ENCODE measurements around the gene PTH2. TPM values are rescaled to one million over a fixed set of nuclear protein-coding genes. Genes with fewer than 3 reads are reported as not detected.

The PTH2 gene
- total and polyA plus RNA-seq, 10 donors = not detected

DNA sequence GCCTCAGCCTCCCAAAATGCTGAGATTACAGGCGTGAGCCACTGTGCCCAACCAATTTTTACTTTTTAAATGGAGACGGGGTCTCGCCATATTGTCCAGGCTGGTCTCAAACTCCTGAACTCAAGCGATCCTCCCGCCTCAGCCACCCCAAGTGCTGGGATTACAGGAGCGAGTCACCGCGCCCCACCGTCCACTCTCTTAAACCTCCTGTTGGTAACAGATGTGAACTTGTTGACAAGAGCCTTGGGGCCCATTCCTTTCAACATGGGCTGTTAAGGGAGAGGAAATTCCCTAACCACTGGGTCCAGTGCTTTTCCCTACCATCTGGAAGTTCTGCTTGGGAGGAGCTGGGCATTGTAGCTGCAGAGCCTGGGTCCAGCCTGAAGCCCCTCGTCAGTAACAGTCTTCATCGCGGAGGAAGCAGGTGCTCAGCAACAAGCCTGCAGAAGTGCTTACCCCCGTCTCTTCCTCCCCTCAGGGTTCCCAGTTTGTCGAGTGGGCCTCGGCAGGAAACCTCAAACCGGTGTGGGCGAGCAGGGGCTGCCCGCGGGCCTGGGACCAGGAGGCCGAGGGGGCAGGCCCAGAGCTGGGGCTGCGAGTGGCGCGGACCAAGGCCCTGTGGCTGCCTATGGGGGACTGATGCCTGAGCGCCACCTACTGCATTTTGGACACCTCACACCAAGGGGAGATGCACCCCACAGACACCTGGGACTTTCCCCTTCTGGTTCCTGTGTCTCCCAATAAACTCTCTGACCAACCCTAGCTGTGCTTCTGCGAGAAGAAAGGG is 46.8 kb upstream of the PTH2 start:
- intact Hi-C loops (cut with DNase I; ENCODE audit: low total_unique reads) = no loop called here
- DNase-seq = peak; percentile 94
- Histone ChIP-seq H3K9me3 (no peaks in the 10 kb centered on the region), H3K4me3 (peak overlapping the region in 1 of 8 donors; percentile 31), H3K27ac (peak overlapping the region; percentile 60 to 89 (median 72)), H3K27me3 (replicated peaks in 1 of 7) (no peaks in the 10 kb centered on the region), H3K36me3 (peaks cover 0 to 58% (median 23%) of the 10 kb centered on the region in 6 donors), H3K4me1 (peaks cover 28 to 70% (median 53%) of the 10 kb centered on the region in 6 donors)
- WGBS, 5 donors = 31 to 50% (median 48%) methylated on average over 21 to 25 of the region's 25 CpGs
- peak; percentile 76 to 86 (median 81) for TF ChIP-seq POLR2AphosphoS5 (IDR thresholded peaks at IDR 0.05)
- TF ChIP-seq POLR2A (IDR thresholded peaks at IDR 0.05) = no peak
- TF ChIP-seq, protein P1, sequence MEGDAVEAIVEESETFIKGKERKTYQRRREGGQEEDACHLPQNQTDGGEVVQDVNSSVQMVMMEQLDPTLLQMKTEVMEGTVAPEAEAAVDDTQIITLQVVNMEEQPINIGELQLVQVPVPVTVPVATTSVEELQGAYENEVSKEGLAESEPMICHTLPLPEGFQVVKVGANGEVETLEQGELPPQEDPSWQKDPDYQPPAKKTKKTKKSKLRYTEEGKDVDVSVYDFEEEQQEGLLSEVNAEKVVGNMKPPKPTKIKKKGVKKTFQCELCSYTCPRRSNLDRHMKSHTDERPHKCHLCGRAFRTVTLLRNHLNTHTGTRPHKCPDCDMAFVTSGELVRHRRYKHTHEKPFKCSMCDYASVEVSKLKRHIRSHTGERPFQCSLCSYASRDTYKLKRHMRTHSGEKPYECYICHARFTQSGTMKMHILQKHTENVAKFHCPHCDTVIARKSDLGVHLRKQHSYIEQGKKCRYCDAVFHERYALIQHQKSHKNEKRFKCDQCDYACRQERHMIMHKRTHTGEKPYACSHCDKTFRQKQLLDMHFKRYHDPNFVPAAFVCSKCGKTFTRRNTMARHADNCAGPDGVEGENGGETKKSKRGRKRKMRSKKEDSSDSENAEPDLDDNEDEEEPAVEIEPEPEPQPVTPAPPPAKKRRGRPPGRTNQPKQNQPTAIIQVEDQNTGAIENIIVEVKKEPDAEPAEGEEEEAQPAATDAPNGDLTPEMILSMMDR (IDR thresholded peaks at IDR 0.05 in 8 of 11, conservative IDR thresholded peaks at IDR 0.05 in 3 of 11) = peak; percentile 46 to 80 (median 74)

- no peak for TF ChIP-seq POLR2A (IDR thresholded peaks at IDR 0.05)
- TF ChIP-seq, protein P1 (IDR thresholded peaks at IDR 0.05 in 8 of 11, conservative IDR thresholded peaks at IDR 0.05 in 3 of 11) = peak in 1 of 11 experiments; percentile 4
- TF ChIP-seq POLR2AphosphoS5 (IDR thresholded peaks at IDR 0.05) = peak in 2 of 3 donors; percentile 81
- Histone ChIP-seq H3K4me3 (peak overlapping the region in 1 of 8 donors; percentile 31), H3K27me3 (replicated peaks in 1 of 7) (no peaks in the 10 kb centered on the region), H3K4me1 (peaks cover 28 to 68% (median 48%) of the 10 kb centered on the region in 6 donors), H3K9me3 (no peaks in the 10 kb centered on the region), H3K36me3 (peaks cover 0 to 69% (median 32%) of the 10 kb centered on the region in 6 donors), H3K27ac (peak overlapping the region; percentile 60 to 89 (median 72))
- intact Hi-C loops (cut with DNase I; ENCODE audit: low total_unique reads) = no loop called here
- peak; percentile 92 for DNase-seq
- 44 to 47% (median 46%) methylated on average over 15 of the region's 15 CpGs for WGBS, 5 donors
Observed at GRCh38 chr19:49468746-49469447, 45.7 kb upstream of the PTH2 start.

DNA sequence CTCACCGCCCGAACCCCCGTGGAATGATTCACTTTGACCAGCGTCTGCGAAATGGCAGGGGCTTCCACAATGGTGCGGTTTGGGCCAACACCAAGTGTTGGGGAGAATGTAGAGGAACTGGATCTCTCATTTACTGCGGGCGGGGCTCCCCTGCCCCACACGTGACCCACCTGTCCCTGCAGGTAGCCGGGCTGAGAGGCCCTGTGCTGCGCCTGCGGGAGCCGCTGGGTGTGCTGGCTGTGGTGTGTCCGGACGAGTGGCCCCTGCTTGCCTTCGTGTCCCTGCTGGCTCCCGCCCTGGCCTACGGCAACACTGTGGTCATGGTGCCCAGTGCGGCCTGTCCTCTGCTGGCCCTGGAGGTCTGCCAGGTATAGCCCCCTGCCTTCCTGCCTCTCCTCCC is 45.0 kb upstream of the PTH2 start:
- peaks cover 23 to 62% (median 42%) of the 10 kb centered on the region in 6 donors for H3K4me1 ChIP-seq
- H3K27ac ChIP-seq = peak overlapping the region; percentile 60 to 89 (median 72)
- WGBS, 5 donors = 86 to 94% (median 89%) methylated on average over 15 to 19 of the region's 19 CpGs
- H3K9me3 ChIP-seq = no peaks in the 10 kb centered on the region
- H3K36me3 ChIP-seq = peaks cover 0 to 73% (median 35%) of the 10 kb centered on the region in 6 donors
- no peak overlapping the region for H3K4me3 ChIP-seq
- intact Hi-C loops (cut with DNase I; ENCODE audit: low total_unique reads) = no loop called here
- peak in 1 of 3 donors; percentile 31 for TF ChIP-seq POLR2AphosphoS5 (IDR thresholded peaks at IDR 0.05)
- no peak for TF ChIP-seq POLR2A (IDR thresholded peaks at IDR 0.05)
- no peaks in the 10 kb centered on the region for H3K27me3 ChIP-seq (replicated peaks in 1 of 7)
- no peak for DNase-seq

GRCh38 chr19:49465371-49465770 is 42.1 kb upstream of the PTH2 start:
- TF ChIP-seq POLR2A (IDR thresholded peaks at IDR 0.05) (no peak), POLR2AphosphoS5 (IDR thresholded peaks at IDR 0.05) (no peak)
- TF ChIP-seq, protein P1 (IDR thresholded peaks at IDR 0.05 in 8 of 11, conservative IDR thresholded peaks at IDR 0.05 in 3 of 11) = no peak
- H3K4me1 ChIP-seq = peaks cover 11 to 35% (median 24%) of the 10 kb centered on the region in 6 donors
- 80 to 100% (median 95%) methylated on average over 1 to 3 of the region's 3 CpGs for WGBS, 5 donors
- peaks cover 0 to 87% (median 46%) of the 10 kb centered on the region in 6 donors for H3K36me3 ChIP-seq
- H3K27ac ChIP-seq = no peak overlapping the region
- H3K9me3 ChIP-seq = no peaks in the 10 kb centered on the region
- H3K4me3 ChIP-seq = no peak overlapping the region
- no peaks in the 10 kb centered on the region for H3K27me3 ChIP-seq (replicated peaks in 1 of 7)
- DNase-seq = no peak
- intact Hi-C loops (cut with DNase I; ENCODE audit: low total_unique reads) = no loop called here
